NCI-H2227 (cell line): ENCODE measurements around the gene LETMD1.
A peak's percentile ranks its signal among the peaks of the same experiment; 100 is the strongest.
"Not testable (repeated sequence)": the region's sequence is repeated elsewhere in the genome, so short reads cannot be mapped to it uniquely, and the experiment has no call there.

Experiments
- DNase-seq: peaks from one replicate; lab custom pipeline; 2025; ENCODE audit not compliant: unreplicated experiment; lab: John Stamatoyannopoulos, UW

LETMD1 gene, protein sequence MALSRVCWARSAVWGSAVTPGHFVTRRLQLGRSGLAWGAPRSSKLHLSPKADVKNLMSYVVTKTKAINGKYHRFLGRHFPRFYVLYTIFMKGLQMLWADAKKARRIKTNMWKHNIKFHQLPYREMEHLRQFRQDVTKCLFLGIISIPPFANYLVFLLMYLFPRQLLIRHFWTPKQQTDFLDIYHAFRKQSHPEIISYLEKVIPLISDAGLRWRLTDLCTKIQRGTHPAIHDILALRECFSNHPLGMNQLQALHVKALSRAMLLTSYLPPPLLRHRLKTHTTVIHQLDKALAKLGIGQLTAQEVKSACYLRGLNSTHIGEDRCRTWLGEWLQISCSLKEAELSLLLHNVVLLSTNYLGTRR

GRCh38 chr12:51047655-51048540 lies at the start of gene LETMD1:
Gene LETMD1, plus strand, starts transcription at chr12:51048327. Its CDS starts 30 bp downstream, at chr12:51048357.
- peak; percentile 93 for DNase-seq

- DNase-seq = no peak
Observed at GRCh38 chr12:50999093-50999492, 49.0 kb upstream of the LETMD1 start.

- no peak for DNase-seq
Observed at GRCh38 chr12:51000245-51000644, 47.9 kb upstream of the LETMD1 start.

DNA sequence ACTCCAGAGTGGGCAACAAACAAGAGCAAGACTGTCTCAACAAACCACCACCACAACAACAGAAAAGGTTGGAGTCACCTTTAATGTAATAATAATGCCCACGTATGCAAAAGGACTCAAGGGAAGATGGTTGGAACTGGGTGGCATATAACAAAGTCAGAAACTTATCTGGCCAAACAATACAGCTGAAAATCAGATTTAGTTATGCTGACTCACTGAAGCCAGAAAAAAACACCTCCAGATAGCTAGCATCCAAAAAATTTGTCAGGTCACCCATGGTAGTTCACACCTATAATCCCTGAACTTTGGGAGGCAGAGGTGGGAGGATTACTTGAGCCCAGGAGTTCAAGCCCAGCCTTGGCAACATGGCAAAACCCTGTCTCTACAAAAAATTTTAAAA lies 46.3 kb upstream of the LETMD1 start:
- no peak for DNase-seq

DNA sequence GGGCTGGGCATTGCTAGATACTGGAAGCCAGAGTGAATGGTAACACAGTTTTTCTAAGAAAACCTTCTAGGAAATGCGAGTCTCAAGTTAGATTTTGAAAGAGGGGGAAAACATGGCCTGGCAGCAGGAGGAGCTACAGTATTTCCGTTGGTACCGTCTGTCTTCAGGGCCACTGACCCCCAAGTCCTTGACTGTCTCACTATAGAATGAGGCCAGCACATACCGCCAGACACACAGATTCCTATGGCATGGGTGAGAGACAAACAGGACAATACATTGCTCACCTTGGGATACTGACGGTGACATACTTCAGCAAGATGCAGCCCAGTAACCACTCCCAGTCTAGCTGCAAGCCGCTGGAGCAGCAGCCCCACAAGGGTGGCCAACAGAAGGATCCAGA lies 43.6 kb upstream of the LETMD1 start:
- DNase-seq = no peak

GRCh38 chr12:51005030-51005429 lies 43.1 kb upstream of the LETMD1 start:
- no peak for DNase-seq

GRCh38 chr12:51005671-51006070 lies 42.5 kb upstream of the LETMD1 start:
- no peak for DNase-seq

- DNase-seq = no peak
Observed at GRCh38 chr12:51008329-51009055, 39.6 kb upstream of the LETMD1 start.

DNA sequence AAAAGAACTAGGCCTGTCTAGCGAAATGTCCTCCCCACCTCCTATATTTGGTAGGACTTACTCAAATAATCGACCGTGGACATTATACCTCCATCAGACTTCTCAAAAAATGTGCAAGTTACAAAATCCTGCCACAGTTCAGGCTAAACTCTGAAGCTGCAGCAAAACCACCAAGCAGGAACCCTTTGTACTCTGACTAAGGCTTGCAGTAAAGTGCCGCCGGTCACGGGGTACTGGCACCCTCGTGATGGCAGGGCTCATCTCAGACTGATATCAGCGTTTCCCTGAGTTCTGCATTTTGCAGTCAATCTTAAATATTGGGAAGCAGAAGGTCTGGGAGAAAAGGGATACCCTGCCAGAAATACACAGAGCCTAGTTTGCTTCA lies 39.1 kb upstream of the LETMD1 start:
- peak; percentile 5 for DNase-seq

DNA sequence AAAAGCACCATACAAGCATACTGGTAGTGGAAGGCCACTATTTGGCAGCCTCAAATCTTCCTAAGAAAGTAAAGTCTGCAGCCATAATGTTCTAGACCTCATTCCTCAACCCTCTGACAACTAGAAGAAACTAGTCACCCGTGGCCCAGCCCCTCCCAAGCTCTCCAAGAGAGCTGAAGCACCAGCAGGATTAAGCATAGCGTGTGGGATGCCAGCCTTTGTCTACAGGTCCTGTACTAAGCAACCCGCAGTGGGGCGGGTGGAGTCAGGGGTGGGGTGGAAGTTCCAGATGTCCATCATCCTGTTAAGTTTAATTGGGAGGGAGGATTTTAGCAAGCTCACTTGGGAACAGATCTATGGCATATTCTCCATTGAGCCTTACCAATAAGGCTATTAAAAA lies 36.2 kb upstream of the LETMD1 start:
- DNase-seq = no peak

DNA sequence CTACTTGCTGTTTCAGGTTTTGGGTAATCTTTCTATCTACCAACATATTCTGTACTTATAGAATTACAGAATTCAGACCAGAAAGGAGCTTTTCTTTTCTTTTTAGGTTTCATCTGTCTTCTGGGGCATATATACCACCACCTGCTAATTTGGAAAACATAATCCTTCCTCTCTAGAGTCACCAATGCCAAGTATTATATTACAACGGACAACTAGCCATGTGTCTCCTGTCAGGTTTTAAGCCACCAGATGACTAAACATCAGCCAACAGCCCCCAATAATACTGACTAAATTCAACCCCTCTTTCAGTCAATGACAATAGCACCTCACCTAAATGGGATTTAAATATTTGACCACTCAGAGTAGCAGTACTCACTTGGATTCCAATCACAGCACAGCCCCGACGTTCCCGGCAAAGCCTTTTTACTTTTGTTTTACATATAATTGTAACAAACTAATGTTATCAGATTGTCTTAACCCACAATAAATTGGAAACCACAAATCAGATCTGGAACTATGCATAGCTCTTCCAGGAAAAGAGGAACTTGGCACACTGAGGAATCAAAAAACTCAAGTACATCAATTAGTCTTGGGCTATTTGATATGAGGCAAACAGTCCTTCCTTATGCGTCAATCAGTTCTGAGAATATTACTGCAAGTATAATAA lies 35.4 kb upstream of the LETMD1 start:
- DNase-seq = no peak

DNA sequence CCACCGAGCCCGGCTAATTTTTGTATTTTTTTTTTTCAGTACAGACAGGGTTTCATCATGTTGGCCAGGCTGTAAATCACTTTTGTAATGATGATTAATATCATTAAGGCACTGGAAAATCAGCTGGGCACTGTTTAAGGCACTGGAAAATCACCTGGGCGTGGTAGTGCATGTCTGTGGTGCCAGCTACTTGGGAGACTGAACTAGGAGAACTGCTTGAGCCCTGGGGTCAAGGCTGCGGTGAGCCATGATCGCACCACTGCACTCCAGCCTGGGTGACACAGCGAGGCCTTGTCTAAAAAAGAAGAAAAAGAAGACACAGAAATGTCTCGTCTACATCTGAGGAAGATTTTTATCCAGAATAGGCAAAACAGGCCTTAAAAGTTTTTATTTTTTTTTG lies 34.7 kb upstream of the LETMD1 start:
- DNase-seq = no peak

DNA sequence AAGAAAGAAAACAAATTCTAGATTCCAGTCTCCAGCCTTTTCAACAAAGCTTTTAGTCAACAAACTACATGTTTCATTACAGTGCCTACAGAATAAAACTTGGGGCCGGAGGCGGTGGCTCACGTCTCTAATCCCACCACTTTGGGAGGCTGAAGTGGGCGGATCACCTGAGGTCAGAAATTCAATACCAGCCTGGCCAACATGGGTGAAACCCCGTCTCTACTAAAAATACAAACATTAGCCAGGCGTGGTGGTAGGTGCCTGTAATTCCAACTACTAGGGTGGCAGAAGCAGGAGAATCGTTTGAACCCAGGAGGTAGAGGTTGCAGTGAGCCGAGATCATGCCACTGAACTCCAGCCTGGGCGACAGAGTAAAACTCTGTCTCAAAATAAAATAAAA lies 33.7 kb upstream of the LETMD1 start:
- not testable (repeated sequence) for DNase-seq

DNA sequence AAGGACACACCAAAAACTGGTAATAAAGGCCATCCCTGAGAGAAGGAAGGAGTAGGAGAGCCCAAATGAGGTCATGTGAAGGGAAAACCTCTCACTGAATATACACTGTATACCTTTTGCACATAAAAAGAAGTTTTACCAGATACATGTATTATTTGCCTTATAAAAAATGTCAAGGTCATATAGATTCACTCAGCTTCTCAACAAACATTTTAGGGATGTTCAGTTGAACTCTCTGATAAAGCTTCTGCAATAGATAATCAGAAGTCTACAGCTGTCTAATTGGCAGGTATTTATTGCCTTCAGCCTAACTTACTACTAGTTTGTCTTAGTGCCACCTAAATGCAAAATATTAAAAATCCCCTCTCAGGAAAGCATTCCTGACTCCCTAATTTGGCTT lies 30.7 kb upstream of the LETMD1 start:
- no peak for DNase-seq

DNA sequence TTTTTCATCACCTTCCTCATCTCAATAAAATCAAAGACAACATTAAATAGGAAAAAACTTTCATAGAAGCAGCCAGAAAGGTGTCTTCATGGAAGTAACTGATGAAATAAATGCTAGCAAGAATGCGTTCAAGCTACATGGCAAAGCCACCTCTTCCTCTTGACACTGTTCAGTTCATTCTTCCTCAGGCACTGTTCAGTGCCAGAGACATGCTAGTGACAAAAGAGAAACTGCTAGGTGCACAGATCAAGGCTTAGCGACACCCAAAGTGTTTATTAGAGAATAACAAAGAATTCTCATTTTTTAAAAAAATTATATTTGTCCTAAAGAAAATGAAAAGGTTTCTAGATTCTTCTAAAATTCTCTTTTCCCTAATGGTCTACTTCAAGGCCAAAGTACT lies 29.2 kb upstream of the LETMD1 start:
- DNase-seq = no peak

- DNase-seq = no peak
Observed at GRCh38 chr12:51019927-51020326, 28.2 kb upstream of the LETMD1 start.

DNA sequence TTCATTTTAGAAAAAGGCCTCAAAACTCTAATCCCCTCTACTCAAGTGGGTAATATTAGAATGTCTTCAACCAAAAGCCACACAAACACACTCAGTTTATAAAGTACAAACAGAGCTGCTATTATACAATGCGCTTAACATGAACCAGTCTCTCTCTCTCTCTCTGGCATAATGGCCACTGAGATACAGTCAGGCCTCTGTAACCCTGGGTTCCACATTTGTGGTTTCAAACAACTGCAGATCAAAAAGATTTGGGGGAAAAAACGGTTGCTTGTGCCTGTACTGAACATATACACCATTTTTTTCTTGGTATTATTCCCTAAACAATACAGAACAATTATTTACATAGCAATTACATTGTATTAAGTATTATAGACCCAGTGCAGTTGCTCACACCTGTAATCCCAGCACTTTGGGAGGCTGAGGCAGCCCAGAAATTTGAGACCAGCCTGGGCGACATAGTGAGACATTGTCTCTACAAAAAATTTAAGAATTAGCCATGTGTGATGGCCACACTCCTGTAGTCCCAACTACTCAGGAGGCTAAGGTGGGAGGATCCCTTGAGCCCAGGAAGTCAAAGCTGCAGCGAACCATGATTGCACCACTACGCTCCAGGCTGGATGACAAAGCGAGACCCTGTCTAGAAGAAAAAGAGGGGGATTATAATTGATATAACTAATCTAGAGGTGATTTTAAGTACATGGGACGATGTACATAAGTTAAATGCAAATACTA lies 27.5 kb upstream of the LETMD1 start:
- no peak for DNase-seq

GRCh38 chr12:51021694-51022093 lies 26.4 kb upstream of the LETMD1 start:
- DNase-seq = no peak

GRCh38 chr12:51023625-51024382 lies 24.3 kb upstream of the LETMD1 start:
- no peak for DNase-seq
